DMS 273 (cell line): ENCODE measurements around the gene GP9.

Experiments used
- DNase-seq: peaks from one replicate; lab custom pipeline; 2025; ENCODE audit not compliant: unreplicated experiment; lab: John Stamatoyannopoulos, UW

GP9 gene

GRCh38 chr3:129060276-129061022 is at the start of gene GP9:
Gene GP9, plus strand, starts transcription at chr3:129060779. Its CDS starts 961 bp downstream, at chr3:129061740.
- no peak for DNase-seq

- peak; percentile 48 for DNase-seq
Measured at GRCh38 chr3:129013491-129013891, 47.1 kb upstream of the GP9 start.

GRCh38 chr3:129014148-129014547 is 46.4 kb upstream of the GP9 start:
- no peak for DNase-seq

- DNase-seq, result no peak
Measured at GRCh38 chr3:129014793-129015345, 45.7 kb upstream of the GP9 start.

- DNase-seq, result no peak
Measured at GRCh38 chr3:129015388-129016105, 45.0 kb upstream of the GP9 start.

GRCh38 chr3:129016356-129016719 is 44.2 kb upstream of the GP9 start:
- DNase-seq, result peak; percentile 69

- DNase-seq, result no peak
Measured at GRCh38 chr3:129016720-129017483, 43.7 kb upstream of the GP9 start.

GRCh38 chr3:129017484-129017899 is 43.1 kb upstream of the GP9 start:
- DNase-seq, result no peak

GRCh38 chr3:129018271-129018670 is 42.3 kb upstream of the GP9 start:
- DNase-seq, result no peak

- DNase-seq, result no peak
Measured at GRCh38 chr3:129018751-129019150, 41.8 kb upstream of the GP9 start.

- DNase-seq, result no peak
Measured at GRCh38 chr3:129019266-129019665, 41.3 kb upstream of the GP9 start.

GRCh38 chr3:129020691-129021090 is 39.9 kb upstream of the GP9 start:
- no peak for DNase-seq

GRCh38 chr3:129021140-129021551 is 39.4 kb upstream of the GP9 start:
- DNase-seq, result no peak

- DNase-seq, result no peak
Measured at GRCh38 chr3:129022114-129023007, 38.2 kb upstream of the GP9 start.

GRCh38 chr3:129023008-129023358 is 37.6 kb upstream of the GP9 start:
- no peak for DNase-seq

- peak; percentile 64 for DNase-seq
Measured at GRCh38 chr3:129023909-129024308, 36.7 kb upstream of the GP9 start.

GRCh38 chr3:129025108-129025507 is 35.5 kb upstream of the GP9 start:
- DNase-seq, result no peak

- peak; percentile 81 for DNase-seq
Measured at GRCh38 chr3:129025691-129026435, 34.7 kb upstream of the GP9 start.

GRCh38 chr3:129026728-129027543 is 33.6 kb upstream of the GP9 start:
- DNase-seq, result peak; percentile 99
